Uterus (tissue), 4 donors: ENCODE results near the gene NPC2. TPM values are rescaled to one million over a fixed set of nuclear protein-coding genes. Genes with fewer than 3 reads are reported as not detected.

Source experiments
- DNase-seq, 2 donors: peaks; one replicate each; pipeline ENCODE4 v3.0.0-alpha.2; 2019 to 2020
- H3K27ac ChIP-seq, 2 donors: fragments of 200-600 bp; sonication (generic); 1 replicate in 1 of 2; 2 replicates in 1 of 2; pipeline ENCODE4 v1.5.1; 2016 to 2018
- H3K27me3 ChIP-seq, 2 donors: fragments of 200-600 bp; sonication (generic); one replicate each; pipeline ENCODE4 v1.5.1; 2018 to 2019; ENCODE audit warnings: control low read depth in 1 of 2
- H3K36me3 ChIP-seq, 2 donors: fragments of 200-600 bp; sonication (generic); one replicate each; pipeline ENCODE4 v1.5.1; 2019; ENCODE audit warnings: control low read depth in 1 of 2
- H3K4me1 ChIP-seq, 2 donors: fragments of 200-600 bp; sonication (generic); one replicate each; pipeline ENCODE4 v1.5.1; 2018 to 2019; ENCODE audit warnings: control low read depth in 1 of 2
- H3K4me3 ChIP-seq, 2 donors: fragments of 200-600 bp; sonication (generic); 1 replicate in 1 of 2; 2 replicates in 1 of 2; pipeline ENCODE4 v1.5.1; 2018 to 2019; ENCODE audit warnings: mild to moderate bottlenecking in 1 of 2
- H3K9me3 ChIP-seq, 2 donors: fragments of 200-600 bp; sonication (generic); one replicate each; pipeline ENCODE4 v1.5.1; 2019; ENCODE audit warnings: control low read depth in 1 of 2
- POLR2A ChIP-seq, 2 donors: fragments of 450-650 bp; IDR thresholded peaks; one replicate each; pipeline ENCODE4 v1.6.1; 2016; ENCODE audit warnings: antibody characterized with exemption in 2 of 2, mild to moderate bottlenecking in 1 of 2, moderate library complexity in 1 of 2
- intact Hi-C: fragments of 100-400 bp; cut with DNase I; formaldehyde crosslinking; loops from one replicate; pipeline ENCODE4 v1.15.1; 2023; ENCODE audit warnings: low total_unique reads
- total RNA-seq, 4 donors: library from RNA; depleted of rRNA in 3 of 4; stranded (reverse); fragments of >200 nt in 3 of 4; gene quantifications; one replicate each; pipeline versions ENCODE4 v1.1.0 to v1.2.4, GENCODE V29; 2014 to 2023
- TF ChIP-seq, protein P1 (sequence below), 4 experiments: fragments of 200-600 bp in 2 of 4; fragments of 450-650 bp in 2 of 4; sonication (generic) in 2 of 4; IDR thresholded peaks; one replicate each; pipeline ENCODE4 v1.5.1; 2016 to 2019; ENCODE audit warnings: antibody characterized with exemption in 4 of 4, mild to moderate bottlenecking in 2 of 4, moderate library complexity in 1 of 4
- donor health status: DM: yes; HTN: yes; CAD: no.

The NPC2 gene
- total RNA-seq, 4 donors from 2014 or later, result 151 to 353 (median 209) TPM

DNA sequence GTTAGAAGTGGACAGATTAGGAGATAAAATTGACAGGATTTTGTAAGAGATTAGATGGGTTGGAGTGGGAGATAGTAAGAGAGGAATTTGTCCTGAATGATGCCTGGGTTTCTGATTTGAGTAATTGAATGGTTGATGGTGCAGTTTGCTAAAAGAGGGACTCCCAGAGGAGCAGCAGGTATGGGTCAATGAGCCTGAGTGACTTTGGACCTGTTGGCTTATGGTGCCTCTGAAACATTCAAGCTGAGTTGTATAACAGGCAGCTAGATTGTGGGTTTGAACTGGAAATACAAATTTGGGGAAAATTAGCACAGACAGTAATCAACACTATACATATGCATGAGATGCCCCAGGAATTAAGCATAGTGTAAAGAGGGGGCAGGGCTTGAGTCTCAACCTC, 50.3 kb downstream of the NPC2 start:
- Histone ChIP-seq H3K9me3 (no peaks in the 10 kb centered on the region), H3K4me1 (no peaks in the 10 kb centered on the region), H3K27ac (no peak overlapping the region), H3K4me3 (no peak overlapping the region), H3K36me3 (no peaks in the 10 kb centered on the region), H3K27me3 (no peaks in the 10 kb centered on the region)
- no peak for DNase-seq
- TF ChIP-seq, protein P1, sequence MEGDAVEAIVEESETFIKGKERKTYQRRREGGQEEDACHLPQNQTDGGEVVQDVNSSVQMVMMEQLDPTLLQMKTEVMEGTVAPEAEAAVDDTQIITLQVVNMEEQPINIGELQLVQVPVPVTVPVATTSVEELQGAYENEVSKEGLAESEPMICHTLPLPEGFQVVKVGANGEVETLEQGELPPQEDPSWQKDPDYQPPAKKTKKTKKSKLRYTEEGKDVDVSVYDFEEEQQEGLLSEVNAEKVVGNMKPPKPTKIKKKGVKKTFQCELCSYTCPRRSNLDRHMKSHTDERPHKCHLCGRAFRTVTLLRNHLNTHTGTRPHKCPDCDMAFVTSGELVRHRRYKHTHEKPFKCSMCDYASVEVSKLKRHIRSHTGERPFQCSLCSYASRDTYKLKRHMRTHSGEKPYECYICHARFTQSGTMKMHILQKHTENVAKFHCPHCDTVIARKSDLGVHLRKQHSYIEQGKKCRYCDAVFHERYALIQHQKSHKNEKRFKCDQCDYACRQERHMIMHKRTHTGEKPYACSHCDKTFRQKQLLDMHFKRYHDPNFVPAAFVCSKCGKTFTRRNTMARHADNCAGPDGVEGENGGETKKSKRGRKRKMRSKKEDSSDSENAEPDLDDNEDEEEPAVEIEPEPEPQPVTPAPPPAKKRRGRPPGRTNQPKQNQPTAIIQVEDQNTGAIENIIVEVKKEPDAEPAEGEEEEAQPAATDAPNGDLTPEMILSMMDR (IDR thresholded peaks at IDR 0.05), result no peak
- TF ChIP-seq POLR2A (IDR thresholded peaks at IDR 0.05), result no peak
- intact Hi-C loops, result no loop called here

DNA sequence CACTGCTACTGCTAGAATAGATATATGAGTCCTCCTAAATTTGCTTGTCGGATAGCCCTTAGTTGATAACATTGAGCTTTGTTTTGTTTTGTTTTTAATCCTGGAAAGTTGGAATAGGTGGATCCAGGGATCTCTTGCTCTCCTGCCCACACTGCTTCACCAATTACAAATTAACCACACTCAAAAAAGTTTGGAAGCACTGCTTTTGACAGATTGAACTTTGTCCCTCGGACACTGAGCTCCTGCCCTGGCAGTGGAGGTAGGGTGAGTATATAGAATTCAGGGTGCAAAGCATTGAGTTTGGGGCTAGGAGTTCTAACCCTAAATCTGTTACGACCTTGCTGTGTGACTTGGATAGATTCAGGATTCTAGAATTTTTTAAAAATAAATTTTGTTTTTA, 52.0 kb downstream of the NPC2 start:
- H3K9me3 ChIP-seq, result no peaks in the 10 kb centered on the region
- H3K4me3 ChIP-seq, result no peak overlapping the region
- TF ChIP-seq POLR2A (IDR thresholded peaks at IDR 0.05), result no peak
- TF ChIP-seq, protein P1 (IDR thresholded peaks at IDR 0.05), result no peak
- H3K36me3 ChIP-seq, result no peaks in the 10 kb centered on the region
- no peaks in the 10 kb centered on the region for H3K27me3 ChIP-seq
- intact Hi-C loops, result no loop called here
- no peak overlapping the region for H3K27ac ChIP-seq
- no peaks in the 10 kb centered on the region for H3K4me1 ChIP-seq
- no peak for DNase-seq

DNA sequence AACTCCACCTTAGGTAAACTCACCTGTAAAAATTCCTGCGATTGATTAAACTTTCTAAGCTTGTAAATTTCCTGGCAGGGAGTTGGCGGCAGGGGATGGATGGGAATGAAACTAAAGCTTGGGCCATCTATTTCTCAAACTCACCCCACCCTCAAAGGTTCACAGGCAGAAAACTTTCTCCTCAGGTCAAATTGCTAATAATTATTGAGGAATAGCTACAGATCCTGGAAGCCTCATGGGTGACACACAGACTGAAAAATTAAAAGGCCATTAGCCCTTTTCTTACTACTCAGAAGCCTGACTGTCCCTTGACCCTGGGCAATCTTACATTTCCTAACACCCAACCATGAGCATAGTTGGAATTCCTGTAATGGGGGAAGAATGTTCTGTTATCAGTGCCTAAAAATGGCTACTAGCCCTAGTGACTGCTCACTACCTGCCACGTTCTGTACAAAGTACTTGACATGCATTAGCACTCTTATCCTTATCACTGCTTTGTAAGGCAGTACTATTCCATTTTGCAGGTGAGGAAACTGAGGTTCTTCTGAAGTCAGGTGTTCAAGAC, 54.7 kb downstream of the NPC2 start:
- Histone ChIP-seq H3K9me3 (no peaks in the 10 kb centered on the region), H3K4me1 (no peaks in the 10 kb centered on the region), H3K27me3 (no peaks in the 10 kb centered on the region), H3K4me3 (no peak overlapping the region), H3K36me3 (no peaks in the 10 kb centered on the region), H3K27ac (no peak overlapping the region)
- no peak for DNase-seq
- TF ChIP-seq, protein P1 (IDR thresholded peaks at IDR 0.05), result no peak
- no peak for TF ChIP-seq POLR2A (IDR thresholded peaks at IDR 0.05)
- intact Hi-C loops, result no loop called here

DNA sequence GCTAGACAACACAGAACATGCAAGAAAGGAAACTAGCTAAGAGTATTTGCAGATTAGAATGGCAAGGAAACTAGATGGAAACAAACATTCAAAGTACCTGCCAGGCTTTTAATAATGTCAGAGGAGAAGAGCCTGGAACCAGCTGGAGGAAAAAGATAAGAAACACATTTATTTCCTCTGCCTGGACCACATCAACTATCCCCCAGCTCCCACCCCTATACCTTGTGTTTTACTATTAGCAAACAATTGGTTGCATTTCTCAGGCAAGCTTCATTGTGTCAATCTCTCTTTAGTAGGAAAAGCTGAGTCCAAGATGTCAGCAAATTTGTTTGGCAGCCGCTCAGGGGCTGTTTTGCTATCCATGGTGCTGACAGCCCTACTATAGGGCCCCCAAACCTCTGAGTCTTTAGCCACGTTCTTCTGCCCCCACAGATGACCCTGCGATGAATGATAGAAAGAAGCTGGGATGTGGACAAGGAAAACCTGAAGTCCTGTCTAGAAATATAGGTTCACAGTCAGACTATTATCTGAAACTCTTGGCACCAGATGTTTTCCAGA, 55.5 kb downstream of the NPC2 start:
- TF ChIP-seq, protein P1 (IDR thresholded peaks at IDR 0.05), result no peak
- TF ChIP-seq POLR2A (IDR thresholded peaks at IDR 0.05), result no peak
- intact Hi-C loops, result no loop called here

DNA sequence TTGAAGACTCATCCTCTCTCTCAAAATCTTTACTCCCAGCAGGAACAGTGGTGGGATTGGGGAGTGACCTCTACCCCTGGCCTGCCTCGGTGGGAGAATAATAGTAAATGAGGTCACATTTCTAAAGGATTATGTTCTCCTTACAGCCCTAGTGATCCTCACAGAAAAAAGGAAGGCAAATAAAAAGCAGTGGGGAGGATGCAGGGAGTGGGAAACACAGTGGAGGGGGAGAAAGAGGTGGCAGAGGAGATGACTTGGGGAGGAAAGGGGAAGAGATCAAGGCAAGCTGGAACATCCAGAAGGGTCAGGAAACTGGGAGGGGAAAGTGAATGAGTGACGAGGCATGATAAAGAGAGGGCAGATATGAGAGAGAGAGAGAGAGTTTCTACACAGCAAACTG, 58.8 kb downstream of the NPC2 start:
- H3K4me1 ChIP-seq, result no peaks in the 10 kb centered on the region
- no peak overlapping the region for H3K4me3 ChIP-seq
- H3K27me3 ChIP-seq, result no peaks in the 10 kb centered on the region
- intact Hi-C loops, result no loop called here
- no peak overlapping the region for H3K27ac ChIP-seq
- no peak for TF ChIP-seq POLR2A (IDR thresholded peaks at IDR 0.05)
- TF ChIP-seq, protein P1 (IDR thresholded peaks at IDR 0.05), result no peak
- no peak for DNase-seq
- H3K9me3 ChIP-seq, result no peaks in the 10 kb centered on the region
- H3K36me3 ChIP-seq, result no peaks in the 10 kb centered on the region

More for the DNA sequence above, 55.5 kb downstream of the NPC2 start:
- H3K27ac ChIP-seq, result no peak overlapping the region
- no peak overlapping the region for H3K4me3 ChIP-seq
- DNase-seq, result no peak
- H3K36me3 ChIP-seq, result no peaks in the 10 kb centered on the region
- no peaks in the 10 kb centered on the region for H3K4me1 ChIP-seq
- no peaks in the 10 kb centered on the region for H3K9me3 ChIP-seq
- no peaks in the 10 kb centered on the region for H3K27me3 ChIP-seq
